Transverse colon (tissue), 4 donors: ENCODE results near the gene ZNF691. TPM values are rescaled to one million over a fixed set of nuclear protein-coding genes. Genes with fewer than 3 reads are reported as not detected.
"Not testable (repeated sequence)": the region's sequence is repeated elsewhere in the genome, so short reads cannot be mapped to it uniquely, and the experiment has no call there.

Experiments
- DNase-seq: peaks from one replicate; pipeline ENCODE4 v3.0.0-alpha.2; 2019
- H3K27ac ChIP-seq, 4 donors: fragments of 200-600 bp; sonication (generic); 2 replicates each; pipeline ENCODE4 v1.5.1; 2016 to 2018; ENCODE audit warnings: inconsistent platforms in 4 of 4
- H3K27me3 ChIP-seq: fragments of 200-600 bp; sonication (generic); 2 replicates; pipeline ENCODE4 v1.5.1; 2017; ENCODE audit warnings: inconsistent platforms
- H3K36me3 ChIP-seq, 4 donors: fragments of 200-600 bp; sonication (generic); 2 replicates each; pipeline ENCODE4 v1.5.1; 2017 to 2019; ENCODE audit warnings: inconsistent platforms in 4 of 4
- H3K4me1 ChIP-seq, 4 donors: fragments of 200-600 bp; sonication (generic); 2 replicates each; pipeline ENCODE4 v1.5.1; 2017 to 2020; ENCODE audit warnings: inconsistent platforms in 4 of 4
- H3K4me3 ChIP-seq, 4 donors: fragments of 200-600 bp; sonication (generic); 1 replicate in 1 of 4; 2 replicates in 3 of 4; pipeline versions ENCODE4 v1.5.1 to v1.6.1; 2017 to 2019; ENCODE audit warnings: inconsistent platforms in 4 of 4
- H3K9me3 ChIP-seq, 2 donors: fragments of 200-600 bp; sonication (generic); 2 replicates each; pipeline ENCODE4 v1.5.1; 2017 to 2019; ENCODE audit warnings: inconsistent platforms in 2 of 2
- CTCF ChIP-seq, 5 experiments: fragments of 200-600 bp in 3 of 5; fragments of 450-650 bp in 2 of 5; sonication (generic) in 3 of 5; IDR thresholded peaks; 1 replicate in 2 of 5; 2 replicates in 3 of 5; pipeline ENCODE4 v1.5.1; 2016 to 2017; ENCODE audit warnings: antibody characterized with exemption in 5 of 5, inconsistent platforms in 3 of 5, mild to moderate bottlenecking in 2 of 5, moderate library complexity in 1 of 5
- EP300 ChIP-seq: sonication (generic); formaldehyde crosslinking; IDR thresholded peaks from one replicate; pipeline ENCODE4 v1.6.1; 2017; ENCODE audit warnings: antibody characterized with exemption, low read depth
- POLR2A ChIP-seq: fragments of 450-650 bp; IDR thresholded peaks from one replicate; pipeline ENCODE4 v1.6.1; 2016; ENCODE audit warnings: antibody characterized with exemption, mild to moderate bottlenecking, moderate library complexity
- POLR2AphosphoS5 ChIP-seq, 3 donors: sonication (generic); formaldehyde crosslinking; IDR thresholded peaks; one replicate each; pipeline ENCODE4 v1.6.1; 2016; ENCODE audit warnings: antibody characterized with exemption in 3 of 3
- WGBS, 2 donors: methylation state at CpG; one replicate each; pipeline ENCODE4 v1.1.5; 2018; ENCODE audit warnings: low coverage in 1 of 2; 5-methylcytosine and 5-hydroxymethylcytosine counted together
- in situ Hi-C, 4 donors: fragments of 200-750 bp; cut with MboI; loops; one replicate each; pipeline versions ENCODE4 v1.15.0 to v1.15.1; 2017; ENCODE audit warnings: low sequenced_read_pairs in 3 of 4, low pct_ligation_motif_present in 1 of 4, low pct_unique_long_range_greater_than_20kb in 1 of 4
- intact Hi-C: fragments of 100-400 bp; cut with DNase I; formaldehyde crosslinking; loops from one replicate; pipeline ENCODE4 v1.15.1; 2023; ENCODE audit warnings: low total_unique reads
- total RNA-seq, 4 donors: library from RNA; depleted of rRNA; stranded (reverse); fragments of >200 nt; gene quantifications; one replicate each; pipeline ENCODE4 v1.1.0, GENCODE V29; 2016

The ZNF691 gene
- total RNA-seq, 4 donors from 2014 or later, result 1.00 to 11.3 (median 6.0) TPM

- in situ Hi-C loops (no loop called here), intact Hi-C loops (no loop called here)
- WGBS, 2 donors, result 83 to 89% methylated on average over 5 of the region's 5 CpGs
- no peak overlapping the region for H3K27ac ChIP-seq
- TF ChIP-seq POLR2A (no peak), POLR2AphosphoS5 (IDR thresholded peaks at IDR 0.05) (no peak), CTCF (IDR thresholded peaks at IDR 0.05) (no peak), EP300 (no peak)
- no peaks in the 10 kb centered on the region for H3K9me3 ChIP-seq
- peaks cover 6% of the 10 kb centered on the region for H3K27me3 ChIP-seq
- H3K4me1 ChIP-seq, result no peaks in the 10 kb centered on the region
- no peaks in the 10 kb centered on the region for H3K36me3 ChIP-seq
- no peak for DNase-seq
- H3K4me3 ChIP-seq, result no peak overlapping the region
Measured at GRCh38 chr1:42866549-42866948, 20.1 kb downstream of the ZNF691 start.

- H3K27me3 ChIP-seq, DNase-seq, H3K9me3 ChIP-seq, H3K36me3 ChIP-seq, H3K27ac ChIP-seq, H3K4me3 ChIP-seq, in situ Hi-C loops, intact Hi-C loops, H3K4me1 ChIP-seq: not testable (repeated sequence)
- WGBS, 2 donors, result 87% methylated on average over 3 to 4 of the region's 4 CpGs
Measured at GRCh38 chr1:42868466-42868865, 22.1 kb downstream of the ZNF691 start.

GRCh38 chr1:42869254-42869653, 22.8 kb downstream of the ZNF691 start:
- H3K36me3 ChIP-seq, DNase-seq, H3K27ac ChIP-seq, intact Hi-C loops, H3K27me3 ChIP-seq, in situ Hi-C loops, H3K4me3 ChIP-seq, H3K4me1 ChIP-seq, H3K9me3 ChIP-seq: not testable (repeated sequence)
- 73 to 81% methylated on average over 2 of the region's 2 CpGs for WGBS, 2 donors

GRCh38 chr1:42869751-42870150, 23.3 kb downstream of the ZNF691 start:
- in situ Hi-C loops, intact Hi-C loops, H3K27ac ChIP-seq, H3K36me3 ChIP-seq, H3K4me3 ChIP-seq, H3K27me3 ChIP-seq, H3K9me3 ChIP-seq, H3K4me1 ChIP-seq, DNase-seq: not testable (repeated sequence)
- 76 to 100% methylated on average over 1 to 2 of the region's 2 CpGs for WGBS, 2 donors

GRCh38 chr1:42873108-42873507, 26.7 kb downstream of the ZNF691 start:
- H3K4me1 ChIP-seq, intact Hi-C loops, H3K4me3 ChIP-seq, DNase-seq, H3K27me3 ChIP-seq, H3K36me3 ChIP-seq, in situ Hi-C loops, H3K9me3 ChIP-seq, H3K27ac ChIP-seq: not testable (repeated sequence)

- no peak for TF ChIP-seq POLR2A
- TF ChIP-seq EP300, result no peak
- TF ChIP-seq CTCF (IDR thresholded peaks at IDR 0.05), result no peak
- intact Hi-C loops, result no loop called here
- 55 to 80% methylated on average over 1 of the region's 1 CpG for WGBS, 2 donors
Measured at GRCh38 chr1:42873670-42874069, 27.3 kb downstream of the ZNF691 start.

More at GRCh38 chr1:42873670-42874069, 27.3 kb downstream of the ZNF691 start:
- peaks cover 0 to 4% of the 10 kb centered on the region in 2 donors for H3K9me3 ChIP-seq
- no peak overlapping the region for H3K4me3 ChIP-seq
- in situ Hi-C loops, result no loop called here
- no peaks in the 10 kb centered on the region for H3K36me3 ChIP-seq
- no peak for DNase-seq
- H3K4me1 ChIP-seq, result no peaks in the 10 kb centered on the region
- no peak overlapping the region for H3K27ac ChIP-seq
- peaks cover 2% of the 10 kb centered on the region for H3K27me3 ChIP-seq
